Right atrium auricular region (tissue), 2 donors: ENCODE results near the gene CPHXL2. TPM values are rescaled to one million over a fixed set of nuclear protein-coding genes. Genes with fewer than 3 reads are reported as not detected.

ENCODE experiments used
- DNase-seq: peaks from one replicate; pipeline ENCODE4 v3.0.0-alpha.2; 2019; ENCODE audit warnings: low spot score
- H3K27ac ChIP-seq, 2 donors: fragments of 200-600 bp; sonication (generic); 1 replicate in 1 of 2; 2 replicates in 1 of 2; pipeline ENCODE4 v1.5.1; 2016 to 2019
- H3K27me3 ChIP-seq, 2 donors: fragments of 200-600 bp; sonication (generic); one replicate each; pipeline versions ENCODE4 v1.5.1 to v1.6.0; 2017 to 2019
- H3K36me3 ChIP-seq: fragments of 200-600 bp; sonication (generic); one replicate; pipeline ENCODE4 v1.5.1; 2016
- H3K4me1 ChIP-seq, 2 donors: fragments of 200-600 bp; sonication (generic); one replicate each; pipeline versions ENCODE4 v1.5.1 to v1.6.0; 2017 to 2019
- H3K4me3 ChIP-seq, 2 donors: fragments of 200-600 bp; sonication (generic); 1 replicate in 1 of 2; 2 replicates in 1 of 2; pipeline ENCODE4 v1.5.1; 2017 to 2019; ENCODE audit warnings: mild to moderate bottlenecking in 1 of 2, moderate library complexity in 1 of 2
- H3K9me3 ChIP-seq, 2 donors: fragments of 200-600 bp; sonication (generic); one replicate each; pipeline ENCODE4 v1.5.1; 2019
- CTCF ChIP-seq, 2 donors: fragments of 200-600 bp; sonication (generic); IDR thresholded peaks; one replicate each; pipeline ENCODE4 v1.5.1; 2019; ENCODE audit warnings: antibody characterized with exemption in 2 of 2
- total RNA-seq, 2 donors: library from RNA; depleted of rRNA; stranded (reverse); fragments of >200 nt; gene quantifications; one replicate each; pipeline ENCODE4 v1.1.0, GENCODE V29; 2016

Gene CPHXL2
- total RNA-seq, 2 donors from 2014 or later, result not detected

GRCh38 chr16:75679366-75679765, 2.6 kb upstream of the CPHXL2 start:
- Histone ChIP-seq H3K4me3 (no peak overlapping the region), H3K36me3 (no peaks in the 10 kb centered on the region), H3K4me1 (no peaks in the 10 kb centered on the region), H3K27ac (no peak overlapping the region), H3K27me3 (no peaks in the 10 kb centered on the region), H3K9me3 (no peaks in the 10 kb centered on the region)
- TF ChIP-seq CTCF (IDR thresholded peaks at IDR 0.05), result no peak
- no peak for DNase-seq

- H3K4me3 ChIP-seq, result no peak overlapping the region
- H3K27ac ChIP-seq, result no peak overlapping the region
- no peaks in the 10 kb centered on the region for H3K4me1 ChIP-seq
- no peaks in the 10 kb centered on the region for H3K27me3 ChIP-seq
- no peaks in the 10 kb centered on the region for H3K36me3 ChIP-seq
- no peak for TF ChIP-seq CTCF (IDR thresholded peaks at IDR 0.05)
- no peak for DNase-seq
- H3K9me3 ChIP-seq, result no peaks in the 10 kb centered on the region
Observed at GRCh38 chr16:75667503-75667902, 9.3 kb downstream of the CPHXL2 start.

- H3K27me3 ChIP-seq, result no peaks in the 10 kb centered on the region
- H3K27ac ChIP-seq, result no peak overlapping the region
- H3K9me3 ChIP-seq, result no peaks in the 10 kb centered on the region
- H3K4me3 ChIP-seq, result no peak overlapping the region
- no peaks in the 10 kb centered on the region for H3K4me1 ChIP-seq
- no peak for DNase-seq
- no peak for TF ChIP-seq CTCF (IDR thresholded peaks at IDR 0.05)
- H3K36me3 ChIP-seq, result peaks cover 34% of the 10 kb centered on the region
Observed at GRCh38 chr16:75660726-75661302, 16.0 kb downstream of the CPHXL2 start.

- Histone ChIP-seq H3K36me3 (peaks cover 39% of the 10 kb centered on the region), H3K27ac (no peak overlapping the region), H3K9me3 (no peaks in the 10 kb centered on the region), H3K4me3 (no peak overlapping the region), H3K4me1 (no peaks in the 10 kb centered on the region), H3K27me3 (no peaks in the 10 kb centered on the region)
- TF ChIP-seq CTCF (IDR thresholded peaks at IDR 0.05), result no peak
- no peak for DNase-seq
Observed at GRCh38 chr16:75660321-75660720, 16.5 kb downstream of the CPHXL2 start.

GRCh38 chr16:75658175-75658574, 18.6 kb downstream of the CPHXL2 start:
- no peak for TF ChIP-seq CTCF (IDR thresholded peaks at IDR 0.05)
- no peaks in the 10 kb centered on the region for H3K27me3 ChIP-seq
- H3K4me1 ChIP-seq, result peaks cover 0 to 6% of the 10 kb centered on the region in 2 donors
- peaks cover 52% of the 10 kb centered on the region for H3K36me3 ChIP-seq
- H3K4me3 ChIP-seq, result no peak overlapping the region
- H3K9me3 ChIP-seq, result no peaks in the 10 kb centered on the region
- H3K27ac ChIP-seq, result no peak overlapping the region
- DNase-seq, result no peak

- Histone ChIP-seq H3K36me3 (peaks cover 46% of the 10 kb centered on the region), H3K9me3 (no peaks in the 10 kb centered on the region), H3K4me3 (no peak overlapping the region), H3K4me1 (peaks cover 0 to 44% of the 10 kb centered on the region in 2 donors), H3K27ac (no peak overlapping the region), H3K27me3 (no peaks in the 10 kb centered on the region)
- no peak for DNase-seq
- no peak for TF ChIP-seq CTCF (IDR thresholded peaks at IDR 0.05)
Observed at GRCh38 chr16:75653922-75654321, 22.9 kb downstream of the CPHXL2 start.
